Progenitor cell of endocrine pancreas (in vitro differentiated cells): ENCODE measurements around the gene DSG2. TPM values are rescaled to one million over a fixed set of nuclear protein-coding genes. Genes with fewer than 3 reads are reported as not detected.

ENCODE experiments used
- DNase-seq: peaks from one replicate; pipeline ENCODE4 v3.0.0; 2021; ENCODE audit warnings: low spot score; ENCODE audit not compliant: unreplicated experiment
- H3K27ac Mint-ChIP-seq: 2 replicates; pipeline ENCODE4 v1.8.0; 2021; ENCODE audit warnings: mild to moderate bottlenecking, moderate library complexity, mixed read lengths
- H3K27me3 Mint-ChIP-seq: 2 replicates; pipeline ENCODE4 v1.8.0; 2021; ENCODE audit warnings: mixed read lengths
- H3K36me3 Mint-ChIP-seq: 2 replicates; pipeline ENCODE4 v1.8.0; 2022; ENCODE audit warnings: mixed read lengths; ENCODE audit not compliant: insufficient read depth
- H3K4me1 Mint-ChIP-seq: 2 replicates; pipeline ENCODE4 v1.8.0; 2021; ENCODE audit warnings: low read depth, mixed read lengths
- H3K4me3 Mint-ChIP-seq: 2 replicates; pipeline ENCODE4 v1.8.0; 2021; ENCODE audit warnings: low read depth, mild to moderate bottlenecking, moderate library complexity, mixed read lengths
- H3K9me3 Mint-ChIP-seq: 2 replicates; pipeline ENCODE4 v1.8.0; 2021; ENCODE audit warnings: low read depth, mixed read lengths
- total RNA-seq: library from RNA; stranded (reverse); gene quantifications from 2 replicates; pipeline ENCODE4 v1.2.1, GENCODE V29; 2021
- TF ChIP-seq, protein P1 (sequence below): fragments of 200-600 bp; sonication (generic); IDR thresholded peaks from one replicate; pipeline ENCODE4 v1.5.0; 2021; ENCODE audit warnings: antibody characterized with exemption, mild to moderate bottlenecking; ENCODE audit not compliant: unreplicated experiment

DSG2 gene
- total RNA-seq, 1 donor from 2014 or later, result 120 TPM

GRCh38 chr18:31487246-31488015, 10.5 kb upstream of the DSG2 start:
- Mint-ChIP-seq H3K36me3 (no peaks in the 10 kb centered on the region), H3K27me3 (no peaks in the 10 kb centered on the region), H3K4me1 (peaks cover 22% of the 10 kb centered on the region), H3K9me3 (peaks cover 5% of the 10 kb centered on the region), H3K27ac (no peak overlapping the region), H3K4me3 (no peak overlapping the region)
- no peak for DNase-seq
- TF ChIP-seq, protein P1, sequence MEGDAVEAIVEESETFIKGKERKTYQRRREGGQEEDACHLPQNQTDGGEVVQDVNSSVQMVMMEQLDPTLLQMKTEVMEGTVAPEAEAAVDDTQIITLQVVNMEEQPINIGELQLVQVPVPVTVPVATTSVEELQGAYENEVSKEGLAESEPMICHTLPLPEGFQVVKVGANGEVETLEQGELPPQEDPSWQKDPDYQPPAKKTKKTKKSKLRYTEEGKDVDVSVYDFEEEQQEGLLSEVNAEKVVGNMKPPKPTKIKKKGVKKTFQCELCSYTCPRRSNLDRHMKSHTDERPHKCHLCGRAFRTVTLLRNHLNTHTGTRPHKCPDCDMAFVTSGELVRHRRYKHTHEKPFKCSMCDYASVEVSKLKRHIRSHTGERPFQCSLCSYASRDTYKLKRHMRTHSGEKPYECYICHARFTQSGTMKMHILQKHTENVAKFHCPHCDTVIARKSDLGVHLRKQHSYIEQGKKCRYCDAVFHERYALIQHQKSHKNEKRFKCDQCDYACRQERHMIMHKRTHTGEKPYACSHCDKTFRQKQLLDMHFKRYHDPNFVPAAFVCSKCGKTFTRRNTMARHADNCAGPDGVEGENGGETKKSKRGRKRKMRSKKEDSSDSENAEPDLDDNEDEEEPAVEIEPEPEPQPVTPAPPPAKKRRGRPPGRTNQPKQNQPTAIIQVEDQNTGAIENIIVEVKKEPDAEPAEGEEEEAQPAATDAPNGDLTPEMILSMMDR, result no peak

DNA sequence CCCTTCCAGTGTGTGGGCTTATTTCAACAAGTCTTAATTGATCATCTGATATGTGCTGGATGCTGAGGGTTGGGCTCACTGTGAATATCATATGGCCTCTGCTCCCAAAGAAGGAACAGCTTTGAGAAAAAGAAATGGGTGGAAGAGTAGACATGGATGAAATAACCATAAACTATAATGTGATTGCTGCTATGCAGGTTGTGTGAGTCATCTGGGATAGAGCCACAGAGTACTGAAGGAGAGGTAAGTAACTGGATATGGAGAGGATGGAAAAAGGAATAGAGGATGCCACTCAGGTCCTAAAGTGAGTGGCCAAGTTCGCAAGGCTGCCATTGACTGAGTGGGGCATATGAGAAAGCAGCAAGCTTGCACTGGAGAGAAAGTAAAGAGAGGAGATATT, 8.7 kb upstream of the DSG2 start:
- Mint-ChIP-seq H3K4me1 (peaks cover 22% of the 10 kb centered on the region), H3K27me3 (no peaks in the 10 kb centered on the region), H3K36me3 (no peaks in the 10 kb centered on the region), H3K9me3 (peaks cover 5% of the 10 kb centered on the region), H3K27ac (no peak overlapping the region), H3K4me3 (no peak overlapping the region)
- no peak for DNase-seq
- TF ChIP-seq, protein P1, result no peak

DNA sequence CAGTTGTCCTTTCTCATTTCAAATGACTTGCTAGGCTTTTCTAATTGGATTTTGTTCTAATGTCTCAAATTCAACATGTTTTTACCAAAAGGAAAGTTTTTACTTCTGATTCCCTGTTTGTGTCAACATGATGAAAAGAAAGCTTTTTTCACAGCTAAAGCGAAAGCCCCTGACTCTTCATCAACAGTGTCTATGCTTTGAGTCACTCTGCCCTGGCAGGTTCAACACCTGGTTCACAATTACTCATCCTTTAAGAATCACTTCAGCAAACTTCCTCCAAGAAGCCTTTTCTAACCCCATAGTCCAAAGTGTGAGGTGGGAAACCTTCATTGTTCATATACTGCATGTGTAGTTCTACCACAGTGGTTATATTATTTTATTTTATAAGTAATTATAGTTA, 7.6 kb upstream of the DSG2 start:
- Mint-ChIP-seq H3K9me3 (peaks cover 5% of the 10 kb centered on the region), H3K27ac (no peak overlapping the region), H3K27me3 (no peaks in the 10 kb centered on the region), H3K4me3 (no peak overlapping the region), H3K4me1 (peaks cover 22% of the 10 kb centered on the region), H3K36me3 (no peaks in the 10 kb centered on the region)
- TF ChIP-seq, protein P1, result no peak
- DNase-seq, result no peak

GRCh38 chr18:31490833-31491232, 7.1 kb upstream of the DSG2 start:
- no peak overlapping the region for H3K27ac Mint-ChIP-seq

GRCh38 chr18:31491586-31491985, 6.4 kb upstream of the DSG2 start:
- no peaks in the 10 kb centered on the region for H3K27me3 Mint-ChIP-seq
- DNase-seq, result no peak
- TF ChIP-seq, protein P1, result no peak
- H3K9me3 Mint-ChIP-seq, result peaks cover 5% of the 10 kb centered on the region
- no peaks in the 10 kb centered on the region for H3K36me3 Mint-ChIP-seq
- H3K4me1 Mint-ChIP-seq, result peaks cover 15% of the 10 kb centered on the region
- H3K4me3 Mint-ChIP-seq, result no peak overlapping the region
- H3K27ac Mint-ChIP-seq, result no peak overlapping the region

More at GRCh38 chr18:31490833-31491232, 7.1 kb upstream of the DSG2 start:
- Mint-ChIP-seq H3K4me1 (peaks cover 22% of the 10 kb centered on the region), H3K9me3 (peaks cover 5% of the 10 kb centered on the region), H3K4me3 (no peak overlapping the region), H3K36me3 (no peaks in the 10 kb centered on the region), H3K27me3 (no peaks in the 10 kb centered on the region)
- no peak for DNase-seq
- TF ChIP-seq, protein P1, result no peak
